MCF 10A (cell line): ENCODE results near the gene RHD. TPM values are rescaled to one million over a fixed set of nuclear protein-coding genes. Genes with fewer than 3 reads are reported as not detected.
"Not testable (repeated sequence)": the region's sequence is repeated elsewhere in the genome, so short reads cannot be mapped to it uniquely, and the experiment has no call there.

ENCODE experiments used
- BruUV-seq: library from RNA; stranded (reverse); fragments of 400-500 nt; replicated peaks from 2 replicates; lab custom pipeline; 2021; lab: Mats Ljungman, UMichigan
- CTCF ChIA-PET: fragments of 300-600 bp; sonication (Branson Sonifier 250); formaldehyde crosslinking; extraction: SDS; loops from one replicate; lab custom pipeline; 2021; ENCODE audit warnings: antibody characterized with exemption, inconsistent platforms; lab: Yijun Ruan, JAX
- POLR2A ChIA-PET: fragments of 300-600, 350-650 bp; sonication (Branson Sonifier 250); formaldehyde crosslinking; extraction: SDS; loops from one replicate; lab custom pipeline; 2020; ENCODE audit warnings: antibody characterized with exemption, inconsistent platforms; lab: Yijun Ruan, JAX
- DNase-seq: peaks from one replicate; pipeline ENCODE4 v3.0.0-alpha.2; 2018; ENCODE audit not compliant: unreplicated experiment
- H3K27ac Mint-ChIP-seq: one replicate; pipeline ENCODE4 v1.8.0; 2022; ENCODE audit warnings: mild to moderate bottlenecking, low read depth, mixed read lengths; ENCODE audit not compliant: unreplicated experiment
- H3K27me3 Mint-ChIP-seq: one replicate; pipeline ENCODE4 v1.8.0; 2022; ENCODE audit warnings: mixed read lengths; ENCODE audit not compliant: insufficient read depth, unreplicated experiment
- H3K36me3 Mint-ChIP-seq: one replicate; pipeline ENCODE4 v1.8.0; 2022; ENCODE audit warnings: mild to moderate bottlenecking, moderate library complexity, mixed read lengths; ENCODE audit not compliant: insufficient read depth, unreplicated experiment
- H3K4me1 Mint-ChIP-seq: one replicate; pipeline ENCODE4 v1.8.0; 2022; ENCODE audit warnings: mixed read lengths; ENCODE audit not compliant: insufficient read depth, unreplicated experiment
- H3K4me3 Mint-ChIP-seq: one replicate; pipeline ENCODE4 v1.8.0; 2022; ENCODE audit warnings: mild to moderate bottlenecking, moderate library complexity, mixed read lengths; ENCODE audit not compliant: unreplicated experiment
- H3K9me3 Mint-ChIP-seq: one replicate; pipeline ENCODE4 v1.8.0; 2022; ENCODE audit warnings: mixed read lengths; ENCODE audit not compliant: unreplicated experiment
- intact Hi-C: fragments of 100-400 bp; cut with micrococcal nuclease; formaldehyde crosslinking; loops from 2 replicates; pipeline ENCODE4 v1.14.1; 2022
- total RNA-seq: library from RNA; stranded (reverse); gene quantifications from 2 replicates; pipeline ENCODE4 v1.2.3, GENCODE V29; 2022

The RHD gene
- total RNA-seq, 1 experiment from 2014 or later, result not detected

- POLR2A ChIA-PET, DNase-seq, intact Hi-C loops, H3K27ac Mint-ChIP-seq, H3K36me3 Mint-ChIP-seq, H3K9me3 Mint-ChIP-seq, H3K4me1 Mint-ChIP-seq, BruUV-seq, H3K4me3 Mint-ChIP-seq, H3K27me3 Mint-ChIP-seq, CTCF ChIA-PET: not testable (repeated sequence)
Measured at GRCh38 chr1:25290043-25290442, 17.7 kb downstream of the RHD start.

GRCh38 chr1:25293426-25293825 lies 21.1 kb downstream of the RHD start:
- H3K27ac Mint-ChIP-seq, BruUV-seq, H3K27me3 Mint-ChIP-seq, H3K4me1 Mint-ChIP-seq, H3K9me3 Mint-ChIP-seq, DNase-seq, intact Hi-C loops, H3K36me3 Mint-ChIP-seq, CTCF ChIA-PET, POLR2A ChIA-PET, H3K4me3 Mint-ChIP-seq: not testable (repeated sequence)

- DNase-seq, H3K9me3 Mint-ChIP-seq, BruUV-seq, H3K27me3 Mint-ChIP-seq, intact Hi-C loops, POLR2A ChIA-PET, H3K27ac Mint-ChIP-seq, CTCF ChIA-PET, H3K4me3 Mint-ChIP-seq, H3K4me1 Mint-ChIP-seq, H3K36me3 Mint-ChIP-seq: not testable (repeated sequence)
Measured at GRCh38 chr1:25294889-25295826, 22.8 kb downstream of the RHD start.

- H3K36me3 Mint-ChIP-seq, H3K4me3 Mint-ChIP-seq, H3K9me3 Mint-ChIP-seq, intact Hi-C loops, H3K27ac Mint-ChIP-seq, CTCF ChIA-PET, BruUV-seq, H3K4me1 Mint-ChIP-seq, POLR2A ChIA-PET, H3K27me3 Mint-ChIP-seq, DNase-seq: not testable (repeated sequence)
Measured at GRCh38 chr1:25296501-25296900, 24.2 kb downstream of the RHD start.

GRCh38 chr1:25300729-25301128 lies 28.4 kb downstream of the RHD start:
- H3K4me3 Mint-ChIP-seq, intact Hi-C loops, H3K27ac Mint-ChIP-seq, H3K27me3 Mint-ChIP-seq, CTCF ChIA-PET, BruUV-seq, DNase-seq, H3K4me1 Mint-ChIP-seq, H3K36me3 Mint-ChIP-seq, POLR2A ChIA-PET, H3K9me3 Mint-ChIP-seq: not testable (repeated sequence)

- intact Hi-C loops, POLR2A ChIA-PET, BruUV-seq, H3K36me3 Mint-ChIP-seq, H3K27ac Mint-ChIP-seq, DNase-seq, H3K9me3 Mint-ChIP-seq, H3K4me1 Mint-ChIP-seq, H3K4me3 Mint-ChIP-seq, CTCF ChIA-PET, H3K27me3 Mint-ChIP-seq: not testable (repeated sequence)
Measured at GRCh38 chr1:25302330-25302729, 30.0 kb downstream of the RHD start.

GRCh38 chr1:25304936-25305335 lies 32.6 kb downstream of the RHD start:
- H3K9me3 Mint-ChIP-seq, CTCF ChIA-PET, H3K27ac Mint-ChIP-seq, H3K27me3 Mint-ChIP-seq, H3K4me1 Mint-ChIP-seq, DNase-seq, H3K36me3 Mint-ChIP-seq, H3K4me3 Mint-ChIP-seq, BruUV-seq, intact Hi-C loops, POLR2A ChIA-PET: not testable (repeated sequence)

GRCh38 chr1:25308168-25308567 lies 35.9 kb downstream of the RHD start:
- POLR2A ChIA-PET, BruUV-seq, H3K27ac Mint-ChIP-seq, CTCF ChIA-PET, H3K9me3 Mint-ChIP-seq, H3K4me3 Mint-ChIP-seq, intact Hi-C loops, H3K27me3 Mint-ChIP-seq, H3K36me3 Mint-ChIP-seq, H3K4me1 Mint-ChIP-seq, DNase-seq: not testable (repeated sequence)

GRCh38 chr1:25309085-25309484 lies 36.8 kb downstream of the RHD start:
- CTCF ChIA-PET, H3K27ac Mint-ChIP-seq, POLR2A ChIA-PET, H3K9me3 Mint-ChIP-seq, intact Hi-C loops, H3K36me3 Mint-ChIP-seq, BruUV-seq, H3K4me3 Mint-ChIP-seq, DNase-seq, H3K27me3 Mint-ChIP-seq, H3K4me1 Mint-ChIP-seq: not testable (repeated sequence)
